Retinal pigment epithelial cell (primary cell): ENCODE results near the gene GMPR.

Source experiments
- DNase-seq: peaks from one replicate; pipeline ENCODE4 v3.0.0-alpha.2; 2010; ENCODE audit warnings: low read depth
- H3K4me3 ChIP-seq: 2 replicates; pipeline ENCODE4 v1.5.1; 2011; ENCODE audit warnings: mild to moderate bottlenecking, low read length, control low read depth, moderate library complexity
- TF ChIP-seq, protein P1 (sequence below): conservative IDR thresholded peaks from 2 replicates; pipeline ENCODE4 v1.5.1; 2011; ENCODE audit warnings: low read depth, low read length, control low read depth, inconsistent platforms

The GMPR gene

DNA sequence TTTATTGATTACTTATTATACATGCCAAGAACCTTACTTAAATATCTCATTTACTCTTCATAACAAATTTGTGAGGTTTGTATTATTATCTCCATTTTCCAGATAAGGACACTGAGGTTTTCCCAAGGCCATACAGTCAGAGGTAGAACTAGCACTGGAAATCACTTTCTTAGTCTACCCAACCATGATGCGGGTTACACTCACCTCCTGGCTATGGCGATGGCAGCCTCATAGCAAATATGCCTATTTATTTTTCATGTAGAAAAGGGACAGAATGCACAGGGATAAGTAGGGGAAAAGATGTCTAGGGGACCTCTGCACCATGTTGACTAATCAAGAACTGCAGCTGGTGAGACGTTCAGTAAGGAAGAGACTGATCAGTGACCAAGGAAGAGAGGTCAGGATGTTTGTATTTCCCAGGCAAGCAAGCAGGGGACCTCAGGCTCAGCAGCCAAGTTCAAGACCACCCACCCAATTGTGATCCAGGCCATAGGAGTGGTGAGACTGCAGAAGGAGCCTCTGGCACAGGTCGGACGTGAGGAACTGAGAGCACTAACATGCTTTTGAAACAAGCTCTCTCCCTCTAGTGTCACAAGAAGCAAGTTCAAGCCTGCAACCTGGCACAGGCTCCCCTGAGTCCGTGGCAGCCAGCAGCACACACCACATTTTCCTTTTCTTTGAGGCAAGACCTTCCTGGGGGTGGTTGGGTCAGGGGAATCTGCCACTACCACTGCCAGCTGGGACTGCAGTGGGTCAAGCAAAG is 97.8 kb downstream of the GMPR start:
- TF ChIP-seq, protein P1, sequence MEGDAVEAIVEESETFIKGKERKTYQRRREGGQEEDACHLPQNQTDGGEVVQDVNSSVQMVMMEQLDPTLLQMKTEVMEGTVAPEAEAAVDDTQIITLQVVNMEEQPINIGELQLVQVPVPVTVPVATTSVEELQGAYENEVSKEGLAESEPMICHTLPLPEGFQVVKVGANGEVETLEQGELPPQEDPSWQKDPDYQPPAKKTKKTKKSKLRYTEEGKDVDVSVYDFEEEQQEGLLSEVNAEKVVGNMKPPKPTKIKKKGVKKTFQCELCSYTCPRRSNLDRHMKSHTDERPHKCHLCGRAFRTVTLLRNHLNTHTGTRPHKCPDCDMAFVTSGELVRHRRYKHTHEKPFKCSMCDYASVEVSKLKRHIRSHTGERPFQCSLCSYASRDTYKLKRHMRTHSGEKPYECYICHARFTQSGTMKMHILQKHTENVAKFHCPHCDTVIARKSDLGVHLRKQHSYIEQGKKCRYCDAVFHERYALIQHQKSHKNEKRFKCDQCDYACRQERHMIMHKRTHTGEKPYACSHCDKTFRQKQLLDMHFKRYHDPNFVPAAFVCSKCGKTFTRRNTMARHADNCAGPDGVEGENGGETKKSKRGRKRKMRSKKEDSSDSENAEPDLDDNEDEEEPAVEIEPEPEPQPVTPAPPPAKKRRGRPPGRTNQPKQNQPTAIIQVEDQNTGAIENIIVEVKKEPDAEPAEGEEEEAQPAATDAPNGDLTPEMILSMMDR = no peak

DNA sequence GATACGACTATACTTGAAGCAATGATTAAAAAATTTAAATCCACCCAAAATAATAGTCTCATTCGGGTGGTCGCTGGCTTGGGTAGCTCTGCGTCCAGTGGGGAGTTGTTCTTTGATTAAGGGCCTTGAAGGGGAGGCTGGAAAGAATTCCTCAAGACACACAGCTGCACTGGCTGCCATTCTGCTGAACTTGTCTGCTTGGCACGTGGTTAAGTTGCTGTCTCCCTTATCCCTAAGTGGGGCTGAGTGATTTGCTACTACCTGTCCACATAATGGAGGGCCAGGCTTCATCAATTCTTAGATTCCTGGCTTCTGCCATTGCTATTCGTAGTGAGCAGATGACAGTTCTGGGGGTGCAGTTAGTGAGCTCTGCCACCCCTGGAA is 98.5 kb downstream of the GMPR start:
- no peak for DNase-seq
- H3K4me3 ChIP-seq = no peak overlapping the region
- TF ChIP-seq, protein P1 = no peak

More for the DNA sequence above, 97.8 kb downstream of the GMPR start:
- no peak for DNase-seq
- no peak overlapping the region for H3K4me3 ChIP-seq

DNA sequence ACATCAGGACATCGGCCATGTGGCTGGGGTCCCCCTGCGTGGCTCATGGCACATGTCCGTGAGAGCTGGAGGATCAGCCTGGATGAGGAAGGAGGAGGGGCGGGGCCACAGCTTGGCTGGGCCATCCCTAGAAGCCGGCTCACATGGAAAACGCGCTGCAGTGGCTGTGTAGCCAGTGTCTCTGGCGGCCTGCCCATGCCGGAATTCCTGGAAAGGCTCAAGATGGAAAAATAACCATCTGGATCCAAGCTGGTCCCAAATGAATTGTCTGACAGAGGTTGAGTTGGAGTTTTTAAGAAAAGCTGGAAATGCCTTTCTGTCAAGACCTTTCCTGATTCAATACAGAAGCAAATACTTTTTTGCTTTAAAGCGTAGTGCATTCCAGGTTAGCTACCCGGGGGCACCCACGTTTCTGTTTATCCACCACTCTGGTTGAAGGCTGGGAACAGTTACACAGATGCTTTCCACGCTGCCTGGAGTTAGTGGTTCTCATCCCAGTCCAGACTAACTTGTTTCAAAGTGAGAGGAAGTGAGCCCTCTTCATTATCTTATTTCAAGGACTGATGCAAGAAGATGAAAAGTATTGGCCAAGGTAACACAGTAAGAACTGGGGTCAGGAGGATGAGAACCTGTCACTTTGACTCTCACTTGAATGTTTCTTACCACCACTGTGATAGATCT is 99.0 kb downstream of the GMPR start:
- no peak for DNase-seq

DNA sequence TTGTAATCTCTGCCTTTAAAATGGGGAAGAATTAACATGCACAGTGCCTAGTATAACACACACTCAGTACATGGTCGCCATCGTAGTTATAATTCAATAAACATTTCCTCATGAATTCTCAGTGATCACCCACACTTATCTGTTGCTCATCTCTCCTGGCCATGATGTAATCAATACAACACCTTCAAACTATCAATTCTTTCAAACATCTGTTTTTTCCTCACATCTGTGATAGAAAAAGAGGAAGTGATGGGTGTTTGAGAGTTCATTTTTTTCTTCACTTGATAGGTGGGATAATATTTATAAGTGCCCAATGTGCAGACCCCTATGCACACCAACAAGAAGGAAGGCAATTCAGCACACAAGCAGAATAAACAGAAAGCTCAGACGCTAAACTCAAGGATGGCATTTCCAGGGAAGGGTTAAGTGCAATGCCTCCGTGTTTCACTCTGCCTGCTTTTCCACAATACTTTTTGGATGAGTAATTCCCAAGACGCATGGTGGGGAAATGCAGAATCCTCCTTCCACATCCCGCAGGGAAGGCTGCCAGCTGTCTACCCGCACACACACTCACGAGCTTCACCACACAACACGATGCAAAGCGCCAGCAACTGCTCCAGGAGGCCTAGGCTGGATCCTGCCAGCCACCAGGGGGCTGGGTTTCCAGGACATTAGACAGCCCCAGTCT is 100.3 kb downstream of the GMPR start:
- no peak overlapping the region for H3K4me3 ChIP-seq
- TF ChIP-seq, protein P1 = peak; percentile 84
- DNase-seq = peak; percentile 82

More for the DNA sequence above, 99.0 kb downstream of the GMPR start:
- TF ChIP-seq, protein P1 = no peak
- H3K4me3 ChIP-seq = no peak overlapping the region

DNA sequence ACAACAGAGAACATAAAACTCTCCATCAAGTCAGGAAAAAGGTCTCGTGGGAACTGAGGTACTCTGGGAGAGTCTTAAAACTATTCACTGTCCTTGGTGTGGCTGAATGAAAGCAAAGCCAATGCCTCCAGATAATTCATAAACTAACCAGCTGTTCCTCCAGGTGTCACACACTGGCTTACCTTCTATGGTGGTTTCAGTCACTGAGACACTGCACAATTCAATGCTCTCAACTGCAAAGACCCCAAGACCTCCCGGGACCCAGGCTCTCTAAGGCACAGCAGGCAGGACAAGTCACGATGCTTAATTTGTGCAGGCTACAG is 100.8 kb downstream of the GMPR start:
- H3K4me3 ChIP-seq = no peak overlapping the region
- TF ChIP-seq, protein P1 = no peak

DNA sequence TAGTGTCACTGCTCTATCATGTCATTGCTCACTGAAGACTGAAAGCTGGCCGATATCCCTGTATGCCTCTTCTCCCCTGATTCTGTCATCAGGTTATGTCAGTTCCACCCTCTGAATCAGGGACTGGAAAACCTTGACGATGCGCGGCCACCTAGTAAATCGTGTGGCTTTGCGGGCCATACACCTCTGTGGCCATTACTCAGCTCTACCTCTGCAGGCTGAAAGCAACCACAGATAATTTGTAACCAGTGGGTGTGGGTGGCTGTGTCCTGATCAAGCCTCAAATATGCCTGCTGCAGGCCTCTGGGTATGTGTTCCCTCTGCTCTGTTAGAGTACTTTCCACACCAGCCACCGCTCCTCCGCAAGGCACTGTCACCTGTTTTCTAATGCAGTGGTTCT is 105.2 kb downstream of the GMPR start:
- TF ChIP-seq, protein P1 = no peak
- H3K4me3 ChIP-seq = no peak overlapping the region
- DNase-seq = no peak

More for the DNA sequence above, 100.8 kb downstream of the GMPR start:
- no peak for DNase-seq
